DMS 273 (cell line): ENCODE data around the gene EIF6.

Experiments used
- DNase-seq: peaks from one replicate; lab custom pipeline; 2025; ENCODE audit not compliant: unreplicated experiment; lab: John Stamatoyannopoulos, UW

Gene EIF6

DNA sequence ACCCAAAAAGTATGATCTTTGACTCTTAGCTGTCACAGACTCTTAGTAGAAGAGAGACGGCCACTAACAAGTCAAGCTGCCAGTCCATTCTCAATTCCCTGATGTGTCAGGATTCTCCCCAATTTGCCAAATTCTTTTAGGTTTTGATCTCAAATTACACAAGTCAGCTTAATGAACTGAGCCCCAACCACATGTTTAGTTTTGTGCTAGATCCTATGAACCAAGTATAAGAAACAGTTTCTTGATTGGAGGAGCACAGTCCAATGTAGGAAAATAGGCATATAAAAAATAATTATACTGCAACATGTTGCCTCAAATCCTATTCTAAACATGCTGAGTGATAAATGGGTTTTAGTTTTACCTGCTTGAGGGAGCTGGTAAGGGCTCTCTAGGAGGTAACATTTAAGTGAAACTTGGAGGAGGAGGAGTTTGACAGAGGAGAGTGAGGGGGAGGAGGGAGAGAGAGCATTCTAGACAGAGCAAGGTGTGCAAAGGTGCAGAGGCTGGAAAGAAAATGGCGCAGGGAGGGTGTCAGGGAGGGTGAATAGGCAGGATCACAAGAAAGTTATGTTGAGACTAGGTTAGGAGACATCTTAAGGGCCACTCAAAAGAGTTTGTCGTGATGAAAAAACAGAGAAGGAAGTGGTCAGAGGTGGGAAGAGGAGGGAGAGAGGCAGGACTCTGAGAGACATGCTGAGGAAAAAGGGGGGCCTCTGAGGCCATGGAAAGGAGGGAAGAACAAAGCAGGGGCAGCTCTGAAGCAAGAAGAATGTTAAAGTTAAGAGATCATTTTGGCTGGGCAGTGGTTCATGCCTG is 30.5 kb upstream of the EIF6 start:
- DNase-seq, result no peak

DNA sequence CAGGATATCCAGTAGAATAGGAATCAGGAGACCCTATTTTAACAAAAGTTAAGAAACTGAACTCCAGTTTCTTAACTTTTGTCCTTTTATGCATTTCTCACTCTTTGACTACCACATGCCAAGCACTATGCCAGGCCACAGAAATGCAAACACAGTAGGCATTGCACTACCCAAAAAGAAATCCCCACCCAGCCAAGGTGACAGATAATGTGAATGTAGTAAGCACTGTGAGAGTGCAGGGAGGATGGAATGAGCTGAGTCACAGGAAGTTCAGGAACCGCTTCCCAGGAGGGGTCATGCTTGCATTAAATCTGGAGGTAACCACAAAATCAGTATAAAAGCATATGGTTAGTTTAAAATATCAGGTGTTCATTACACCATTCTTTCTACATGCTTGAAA is 27.7 kb upstream of the EIF6 start:
- no peak for DNase-seq

GRCh38 chr20:35311822-35312221 is 27.2 kb upstream of the EIF6 start:
- no peak for DNase-seq

DNA sequence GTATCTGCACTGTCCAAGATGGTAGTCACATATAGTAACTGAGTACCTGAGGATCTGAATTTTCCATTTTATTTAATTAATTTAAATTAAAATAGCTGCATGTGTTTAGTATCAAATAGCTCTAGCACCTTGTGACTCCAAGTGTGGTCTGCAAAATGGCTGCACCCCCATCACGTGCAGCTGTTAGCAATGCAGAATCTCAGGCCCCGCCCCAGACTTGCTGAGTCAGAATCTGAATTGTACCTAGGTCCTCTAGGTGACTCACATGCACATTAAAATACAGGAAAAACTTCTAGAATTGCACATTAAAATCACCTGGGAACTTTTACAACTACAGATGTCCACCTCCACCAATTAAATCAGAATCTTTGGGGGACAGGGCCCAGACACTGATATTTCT is 26.8 kb upstream of the EIF6 start:
- no peak for DNase-seq

- DNase-seq, result peak; percentile 90
Measured at GRCh38 chr20:35307666-35308653, 23.4 kb upstream of the EIF6 start.

DNA sequence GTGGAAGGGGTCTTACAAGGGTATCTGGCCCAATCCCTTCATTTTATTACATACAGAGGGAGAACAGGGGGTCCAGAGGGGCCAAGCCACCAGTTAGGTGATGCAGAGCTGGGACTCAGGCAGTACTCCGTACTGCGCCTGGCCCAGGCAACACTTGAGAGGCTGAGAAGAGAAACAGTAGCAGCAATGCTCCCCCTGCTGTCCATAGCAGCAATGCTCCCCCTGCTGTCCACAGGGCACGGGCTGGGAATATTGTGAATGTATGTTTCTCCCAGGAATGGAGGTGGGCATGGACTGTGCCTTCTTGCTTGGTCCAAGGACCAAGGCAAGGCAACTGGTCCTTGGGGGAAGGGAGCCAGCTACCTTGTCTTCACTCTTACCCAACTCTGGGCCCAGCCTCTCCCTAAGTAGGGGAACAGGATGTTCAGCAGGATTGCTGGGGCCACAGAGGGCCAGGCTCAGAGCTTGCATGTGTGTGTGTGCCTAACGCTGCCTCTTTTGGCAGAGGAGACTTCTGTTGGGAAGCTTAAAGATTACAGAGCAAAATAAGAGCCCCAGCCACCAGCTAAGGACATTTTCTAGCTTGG is 22.5 kb upstream of the EIF6 start:
- DNase-seq, result peak; percentile 87

GRCh38 chr20:35305682-35306556 is 21.3 kb upstream of the EIF6 start:
- DNase-seq, result peak; percentile 53

- no peak for DNase-seq
Measured at GRCh38 chr20:35304956-35305355, 20.4 kb upstream of the EIF6 start.

- DNase-seq, result peak; percentile 93
Measured at GRCh38 chr20:35303735-35304491, 19.3 kb upstream of the EIF6 start.

GRCh38 chr20:35303382-35303734 is 18.8 kb upstream of the EIF6 start:
- DNase-seq, result no peak

DNA sequence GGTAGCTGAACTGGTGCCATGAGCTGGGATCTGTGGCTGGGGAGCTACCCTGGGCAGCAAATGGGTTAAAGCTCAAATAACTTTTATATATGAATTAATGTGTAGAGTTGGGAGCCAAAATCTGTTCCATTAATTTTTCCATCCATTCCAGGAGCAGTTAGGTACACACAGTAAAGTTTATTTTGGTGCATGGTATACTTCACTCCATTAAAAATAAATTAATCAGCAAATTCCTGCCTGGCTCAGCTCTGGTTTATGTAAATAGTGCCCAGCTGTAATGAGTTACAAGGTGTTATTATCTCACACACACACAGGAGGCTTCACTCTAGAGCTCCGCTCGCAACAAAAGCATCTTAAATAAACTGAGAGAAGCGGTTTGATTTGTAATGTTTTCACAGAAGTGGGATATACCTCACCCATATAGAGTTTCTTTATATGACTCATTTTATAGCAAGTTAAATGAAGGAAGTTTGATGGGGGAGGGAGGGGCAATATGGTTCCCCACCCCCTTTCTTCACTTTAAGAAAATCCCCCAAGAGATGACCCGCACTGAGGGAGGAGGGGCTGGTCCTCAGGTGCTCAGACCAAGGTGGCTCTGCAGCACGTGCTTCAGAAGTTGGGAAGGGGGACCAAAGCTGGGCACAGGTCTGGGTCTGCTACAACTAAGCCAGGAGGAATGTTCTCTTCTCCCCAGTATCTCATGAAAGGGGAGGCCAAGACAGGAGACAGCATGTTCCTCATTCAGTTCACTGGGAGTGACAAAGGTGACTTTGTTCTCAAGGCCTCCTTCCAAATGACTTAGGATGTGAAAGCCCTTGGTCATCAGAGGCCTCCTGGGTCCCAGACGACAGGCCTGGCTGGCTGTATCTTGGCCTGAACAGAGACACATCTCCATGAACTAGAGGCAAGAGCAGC is 18.1 kb upstream of the EIF6 start:
- DNase-seq, result no peak

DNA sequence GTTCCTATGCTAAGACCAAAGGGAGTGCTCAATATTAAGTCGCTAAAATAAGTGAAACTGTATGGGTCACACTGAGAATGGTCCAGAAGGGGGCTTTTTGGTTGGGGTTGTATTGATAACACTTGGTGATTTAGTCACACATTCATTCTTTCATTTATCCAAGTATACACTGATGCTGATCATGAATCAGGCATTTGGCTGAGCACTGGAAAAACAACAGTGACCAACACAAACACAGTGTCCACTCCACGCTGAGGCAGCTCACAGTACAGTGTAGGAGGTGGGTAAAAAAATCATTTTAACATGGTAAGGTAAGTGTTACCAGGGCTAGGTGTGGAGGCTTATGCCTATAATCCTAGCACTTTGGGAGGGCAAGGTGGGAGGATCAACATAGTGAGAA is 16.9 kb upstream of the EIF6 start:
- no peak for DNase-seq

DNA sequence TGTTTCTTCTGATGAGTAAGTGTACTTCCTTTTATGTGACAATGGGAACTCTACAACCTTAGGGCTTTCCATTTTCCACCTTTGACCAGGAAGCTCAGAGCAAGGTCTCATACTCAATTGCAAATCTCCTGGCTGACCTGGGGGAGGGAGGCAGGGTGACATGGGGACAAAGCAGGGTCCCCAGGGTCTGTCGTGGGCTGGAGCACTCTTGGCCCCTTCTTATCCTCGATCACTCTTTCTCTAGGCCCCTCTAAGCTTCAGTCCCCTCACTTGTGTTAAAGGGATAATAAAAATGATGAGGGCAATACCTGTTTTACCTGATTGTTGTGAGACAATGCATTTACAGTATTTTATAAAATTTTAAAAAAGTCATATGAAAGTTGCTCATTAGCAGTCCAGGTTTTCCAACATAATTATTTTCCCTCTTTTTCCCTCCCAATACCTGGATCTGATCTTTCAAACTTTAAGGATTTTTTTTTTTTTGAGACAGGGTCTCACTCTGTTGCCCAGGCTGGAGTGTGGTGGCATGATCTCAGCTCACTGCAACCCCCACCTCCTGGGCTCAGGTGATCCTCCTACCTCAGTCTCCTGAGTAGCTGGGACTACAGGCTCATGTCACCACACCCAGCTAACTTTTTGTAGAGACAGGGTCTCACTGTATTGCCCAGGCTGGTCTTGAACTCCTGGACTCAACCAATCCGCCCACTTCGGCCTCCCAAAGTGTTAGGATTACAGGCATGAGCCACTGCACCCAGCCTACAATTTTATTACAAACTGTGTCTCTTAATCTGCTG is 16.1 kb upstream of the EIF6 start:
- no peak for DNase-seq

DNA sequence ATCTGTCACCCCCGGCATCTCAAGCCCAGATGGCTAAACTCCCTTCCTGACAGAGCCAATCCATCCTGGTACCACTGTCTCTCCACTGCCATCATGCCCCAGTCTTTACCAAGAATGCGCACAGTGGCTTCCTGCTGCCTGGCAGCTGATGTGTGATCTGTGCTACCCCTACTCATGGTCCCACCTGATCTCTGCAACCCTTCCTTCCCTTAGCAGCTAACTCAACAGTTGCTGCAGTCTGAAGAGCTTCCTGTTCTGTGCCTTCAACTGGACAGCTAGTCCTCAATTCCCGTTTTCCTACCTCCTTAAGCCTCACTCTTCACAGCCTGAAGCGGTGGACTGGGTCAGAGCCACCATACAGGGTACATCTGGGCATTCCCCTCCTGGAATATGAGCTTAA is 15.2 kb upstream of the EIF6 start:
- DNase-seq, result peak; percentile 49

DNA sequence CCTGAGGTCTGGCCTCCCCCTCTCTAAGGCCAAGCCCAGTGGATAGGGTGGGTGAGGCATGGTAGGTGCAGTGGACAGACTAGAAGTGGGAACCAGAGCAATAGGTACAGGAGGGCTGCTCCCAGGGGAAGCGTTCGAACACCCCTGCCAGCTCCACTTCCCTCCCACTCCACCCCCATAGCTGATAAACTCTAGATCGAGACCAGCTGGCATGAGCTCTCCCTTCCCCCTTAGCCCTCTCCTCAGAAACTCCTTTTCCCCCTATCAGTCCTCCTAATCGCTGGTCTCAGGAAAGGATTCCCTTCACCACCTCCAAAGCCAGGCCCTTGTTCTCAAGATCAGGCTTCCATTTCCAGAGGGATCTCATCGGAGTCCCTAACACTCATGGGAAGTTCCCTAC is 13.7 kb upstream of the EIF6 start:
- no peak for DNase-seq

- no peak for DNase-seq
Measured at GRCh38 chr20:35297740-35298139, 13.2 kb upstream of the EIF6 start.

GRCh38 chr20:35297155-35297554 is 12.6 kb upstream of the EIF6 start:
- peak; percentile 26 for DNase-seq

DNA sequence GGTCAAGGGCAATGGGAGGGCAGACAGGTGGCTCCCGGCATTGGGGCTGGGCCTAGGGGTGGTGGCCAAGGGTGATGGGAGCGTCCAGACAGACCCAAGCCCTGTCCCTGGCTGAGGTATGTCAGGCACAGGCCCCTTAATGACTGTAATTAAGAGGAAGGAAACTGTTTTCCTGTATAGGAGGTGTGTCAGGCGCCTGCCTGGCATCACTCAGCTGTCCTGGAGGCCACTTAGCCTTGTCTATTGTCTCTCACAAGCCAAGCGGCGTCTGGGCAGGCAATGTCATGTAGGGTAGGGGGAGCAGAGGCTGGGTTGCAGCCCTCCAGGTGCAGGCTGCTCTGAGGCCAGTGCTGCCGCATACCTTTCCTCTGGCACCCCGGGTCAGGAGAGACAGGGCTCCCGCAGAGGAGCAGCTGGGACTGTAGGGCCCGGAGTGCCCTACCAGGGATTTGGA is 11.6 kb upstream of the EIF6 start:
- DNase-seq, result no peak
